ENCODE results near the gene ASTN2.

ASTN2 gene

GRCh38 chr9:116381350-116381749 is 1033.5 kb downstream of the ASTN2 start:
- Histone ChIP-seq H3K4me2 (ENCODE audit: low read depth, low read length) (no peak overlapping the region), H3F3A (ENCODE audit: insufficient read depth, low read length) (no peaks in the 10 kb centered on the region), H3K4me3 (ENCODE audit: low read length) (no peak overlapping the region), H3K9me3 (replicated peaks; ENCODE audit: insufficient read depth, low read length) (no peaks in the 10 kb centered on the region), H3K36me3 (replicated peaks; ENCODE audit: insufficient read depth, low read length) (no peaks in the 10 kb centered on the region), H3K9ac (ENCODE audit: low read length) (no peak overlapping the region), H3K27me3 (replicated peaks; ENCODE audit: insufficient read depth, low read length) (no peaks in the 10 kb centered on the region), H2AFZ (ENCODE audit: low read length) (no peak overlapping the region), H3K9me2 (replicated peaks; ENCODE audit: insufficient read depth, low read length) (no peaks in the 10 kb centered on the region), H3K27ac (ENCODE audit: low read length) (no peak overlapping the region), H4K20me1 (ENCODE audit: insufficient read depth, low read length) (no peaks in the 10 kb centered on the region), H3K79me2 (ENCODE audit: low read length) (no peaks in the 10 kb centered on the region), H3K4me1 (ENCODE audit: low read length) (no peaks in the 10 kb centered on the region)
- TF ChIP-seq EZH2 (optimal IDR thresholded peaks at IDR 0.05; ENCODE audit: low read depth, low read length) (no peak), EZH2phosphoT487 (IDR thresholded peaks at IDR 0.05; ENCODE audit: low read length) (no peak), CTCF (IDR thresholded peaks at IDR 0.05; ENCODE audit: low read length) (no peak)
- DNase-seq: no peak

GRCh38 chr9:116380496-116380995 is 1034.3 kb downstream of the ASTN2 start:
- no peaks in the 10 kb centered on the region for H3K36me3 ChIP-seq (replicated peaks; ENCODE audit: insufficient read depth, low read length)
- H4K20me1 ChIP-seq (ENCODE audit: insufficient read depth, low read length): no peaks in the 10 kb centered on the region
- no peak overlapping the region for H3K4me2 ChIP-seq (ENCODE audit: low read depth, low read length)
- no peak overlapping the region for H3K27ac ChIP-seq (ENCODE audit: low read length)
- no peak for TF ChIP-seq EZH2 (optimal IDR thresholded peaks at IDR 0.05; ENCODE audit: low read depth, low read length)
- no peak for TF ChIP-seq EZH2phosphoT487 (IDR thresholded peaks at IDR 0.05; ENCODE audit: low read length)
- no peak for TF ChIP-seq CTCF (IDR thresholded peaks at IDR 0.05; ENCODE audit: low read length)
- no peaks in the 10 kb centered on the region for H3K27me3 ChIP-seq (replicated peaks; ENCODE audit: insufficient read depth, low read length)
- no peaks in the 10 kb centered on the region for H3K9me3 ChIP-seq (replicated peaks; ENCODE audit: insufficient read depth, low read length)
- H2AFZ ChIP-seq (ENCODE audit: low read length): no peak overlapping the region
- no peak overlapping the region for H3K9ac ChIP-seq (ENCODE audit: low read length)
- no peaks in the 10 kb centered on the region for H3K9me2 ChIP-seq (replicated peaks; ENCODE audit: insufficient read depth, low read length)
- H3K4me1 ChIP-seq (ENCODE audit: low read length): no peaks in the 10 kb centered on the region
- H3F3A ChIP-seq (ENCODE audit: insufficient read depth, low read length): no peaks in the 10 kb centered on the region
- H3K79me2 ChIP-seq (ENCODE audit: low read length): no peaks in the 10 kb centered on the region
- DNase-seq: no peak
- no peak overlapping the region for H3K4me3 ChIP-seq (ENCODE audit: low read length)

GRCh38 chr9:116379821-116380220 is 1035.0 kb downstream of the ASTN2 start:
- DNase-seq: no peak
- Histone ChIP-seq H3K79me2 (ENCODE audit: low read length) (no peaks in the 10 kb centered on the region), H2AFZ (ENCODE audit: low read length) (no peak overlapping the region), H3K4me3 (ENCODE audit: low read length) (no peak overlapping the region), H3K9me3 (replicated peaks; ENCODE audit: insufficient read depth, low read length) (no peaks in the 10 kb centered on the region), H3K27me3 (replicated peaks; ENCODE audit: insufficient read depth, low read length) (no peaks in the 10 kb centered on the region), H3K4me2 (ENCODE audit: low read depth, low read length) (no peak overlapping the region), H3K27ac (ENCODE audit: low read length) (no peak overlapping the region), H3K36me3 (replicated peaks; ENCODE audit: insufficient read depth, low read length) (no peaks in the 10 kb centered on the region), H4K20me1 (ENCODE audit: insufficient read depth, low read length) (no peaks in the 10 kb centered on the region), H3F3A (ENCODE audit: insufficient read depth, low read length) (no peaks in the 10 kb centered on the region), H3K9ac (ENCODE audit: low read length) (no peak overlapping the region), H3K9me2 (replicated peaks; ENCODE audit: insufficient read depth, low read length) (no peaks in the 10 kb centered on the region), H3K4me1 (ENCODE audit: low read length) (no peaks in the 10 kb centered on the region)
- no peak for TF ChIP-seq EZH2phosphoT487 (IDR thresholded peaks at IDR 0.05; ENCODE audit: low read length)
- no peak for TF ChIP-seq EZH2 (optimal IDR thresholded peaks at IDR 0.05; ENCODE audit: low read depth, low read length)
- TF ChIP-seq CTCF (IDR thresholded peaks at IDR 0.05; ENCODE audit: low read length): no peak

Measured in MM.1S (cell line).